Ovary (tissue), 9 donors: ENCODE results near the gene TRABD2B. TPM values are rescaled to one million over a fixed set of nuclear protein-coding genes. Genes with fewer than 3 reads are reported as not detected.
"Not testable (repeated sequence)": the region's sequence is repeated elsewhere in the genome, so short reads cannot be mapped to it uniquely, and the experiment has no call there.

Experiments used
- DNase-seq, 5 donors: peaks; one replicate each; pipeline ENCODE4 v3.0.0-alpha.2; 2019 to 2020
- H3K27ac ChIP-seq, 2 donors: fragments of 200-600 bp; one replicate each; pipeline versions ENCODE4 v1.5.1 to v1.8.0; 2019 to 2022
- H3K27me3 ChIP-seq: fragments of 200-600 bp; one replicate; pipeline ENCODE4 v1.8.0; 2022
- H3K36me3 ChIP-seq: fragments of 200-600 bp; sonication (generic); one replicate; pipeline ENCODE4 v1.5.1; 2019
- H3K4me1 ChIP-seq: one replicate; pipeline ENCODE4 v1.8.1; 2013; ENCODE audit warnings: mild to moderate bottlenecking, moderate library complexity; ENCODE audit not compliant: insufficient read depth
- H3K4me3 ChIP-seq: fragments of 200-600 bp; sonication (generic); one replicate; pipeline ENCODE4 v1.5.1; 2017
- H3K9me3 ChIP-seq, 2 donors: fragments of 200-600 bp in 1 of 2; sonication (generic) in 1 of 2; one replicate each; pipeline versions ENCODE4 v1.5.1 to v1.8.1; 2013 to 2019; ENCODE audit warnings: mild to moderate bottlenecking in 1 of 2, moderate library complexity in 1 of 2
- CTCF ChIP-seq, 3 donors: fragments of 450-650 bp in 2 of 3; fragments of 200-600 bp in 1 of 3; IDR thresholded peaks; one replicate each; pipeline versions ENCODE4 v1.5.1 to v1.8.0; 2016 to 2022; ENCODE audit warnings: antibody characterized with exemption in 3 of 3, mild to moderate bottlenecking in 1 of 3
- EP300 ChIP-seq: sonication (generic); formaldehyde crosslinking; IDR thresholded peaks from one replicate; pipeline ENCODE4 v1.6.1; 2017; ENCODE audit warnings: antibody characterized with exemption
- POLR2A ChIP-seq: fragments of 450-650 bp; IDR thresholded peaks from one replicate; pipeline ENCODE4 v1.6.1; 2017; ENCODE audit warnings: antibody characterized with exemption, mild to moderate bottlenecking, moderate library complexity
- WGBS, 3 donors: extraction: QIAGEN DNeasy Blood & Tissue Kit in 1 of 3; methylation state at CpG; one replicate each; pipeline versions ENCODE4 v1.1.5 to v1.1.7; 2013 to 2017; 5-methylcytosine and 5-hydroxymethylcytosine counted together
- intact Hi-C, 4 donors: fragments of 100-400 bp; cut with DNase I; formaldehyde crosslinking; loops; one replicate each; pipeline versions ENCODE4 v1.11.0 to v1.15.1; 2022 to 2023
- polyA plus RNA-seq, 2 donors: library from polyadenylated mRNA; stranded (reverse); fragments of 200-250 nt in 1 of 2; fragments of 350-450 nt in 1 of 2; fragmentation: Illumina TruSeq in 1 of 2; extraction: RNeasy Lipid Tissue Mini Kit (QIAGEN cat#74804) in 1 of 2; gene quantifications; one replicate each; pipeline ENCODE4 v1.2.3, GENCODE V29; 2013 to 2014
- total RNA-seq, 7 donors: library from RNA; depleted of rRNA in 2 of 7; stranded (reverse); fragments of >200 nt in 2 of 7; fragmentation: NEBNext Ultra II Directional in 3 of 7; extraction: Animal tissue kit (Norgen Biotek cat#: 25700) in 3 of 7; gene quantifications; one replicate each; pipeline versions ENCODE4 v1.1.0 to v1.2.4, GENCODE V29; 2016 to 2023
- donor health status: DM: no; HTN: no; CAD: no; lungs with moderate emphysema.
- donor health status: DM: no; HTN: no; CAD: no.
- donor health status: Bipolar disorder and iron deficiency.
- donor health status: DM: yes; HTN: yes; CAD: no.
- donor health status: DM: no; HTN: no; CAD: no.
- donor health status: DM: yes; HTN: yes; CAD: no.

TRABD2B gene
- total and polyA plus RNA-seq, 9 donors = 0.18 to 1.6 (median 0.52) TPM

GRCh38 chr1:47962750-47963492 lies 34.3 kb downstream of the TRABD2B start:
- Histone ChIP-seq H3K36me3 (no peaks in the 10 kb centered on the region), H3K9me3 (no peaks in the 10 kb centered on the region), H3K4me3 (no peak overlapping the region), H3K4me1 (peaks cover 1% of the 10 kb centered on the region), H3K27ac (no peak overlapping the region), H3K27me3 (no peaks in the 10 kb centered on the region)
- DNase-seq = no peak
- TF ChIP-seq EP300 = no peak
- no peak for TF ChIP-seq POLR2A
- no peak for TF ChIP-seq CTCF (IDR thresholded peaks at IDR 0.05)
- intact Hi-C loops = no loop called here
- WGBS, 3 donors = 88 to 91% (median 90%) methylated on average over 5 of the region's 5 CpGs

GRCh38 chr1:47961835-47962234 lies 35.4 kb downstream of the TRABD2B start:
- H3K4me1 ChIP-seq, H3K4me3 ChIP-seq, H3K36me3 ChIP-seq, intact Hi-C loops, H3K27me3 ChIP-seq, DNase-seq, H3K27ac ChIP-seq, H3K9me3 ChIP-seq: not testable (repeated sequence)
- 89 to 96% (median 94%) methylated on average over 5 of the region's 5 CpGs for WGBS, 3 donors

GRCh38 chr1:47956491-47956890 lies 40.7 kb downstream of the TRABD2B start:
- H3K27me3 ChIP-seq, H3K36me3 ChIP-seq, H3K4me3 ChIP-seq, H3K27ac ChIP-seq, H3K4me1 ChIP-seq, DNase-seq, intact Hi-C loops, H3K9me3 ChIP-seq: not testable (repeated sequence)
- WGBS, 3 donors = 87 to 95% (median 94%) methylated on average over 6 of the region's 6 CpGs

GRCh38 chr1:47953661-47954060 lies 43.5 kb downstream of the TRABD2B start:
- no peaks in the 10 kb centered on the region for H3K9me3 ChIP-seq
- DNase-seq = no peak
- H3K4me3 ChIP-seq = no peak overlapping the region
- 91 to 96% (median 95%) methylated on average over 3 of the region's 3 CpGs for WGBS, 3 donors
- H3K36me3 ChIP-seq = no peaks in the 10 kb centered on the region
- intact Hi-C loops = no loop called here
- H3K4me1 ChIP-seq = no peaks in the 10 kb centered on the region
- H3K27me3 ChIP-seq = no peaks in the 10 kb centered on the region
- TF ChIP-seq EP300 (no peak), POLR2A (no peak), CTCF (IDR thresholded peaks at IDR 0.05) (no peak)
- no peak overlapping the region for H3K27ac ChIP-seq

GRCh38 chr1:47951545-47952235 lies 45.5 kb downstream of the TRABD2B start:
- DNase-seq = no peak
- intact Hi-C loops = no loop called here
- Histone ChIP-seq H3K36me3 (no peaks in the 10 kb centered on the region), H3K4me3 (no peak overlapping the region), H3K27ac (no peak overlapping the region), H3K4me1 (no peaks in the 10 kb centered on the region), H3K27me3 (no peaks in the 10 kb centered on the region), H3K9me3 (no peaks in the 10 kb centered on the region)
- TF ChIP-seq EP300 (no peak), POLR2A (no peak), CTCF (IDR thresholded peaks at IDR 0.05) (no peak)
- WGBS, 3 donors = 81 to 93% (median 87%) methylated on average over 6 of the region's 6 CpGs
